ENCODE results near the gene GIMAP8.

GIMAP8 gene

DNA sequence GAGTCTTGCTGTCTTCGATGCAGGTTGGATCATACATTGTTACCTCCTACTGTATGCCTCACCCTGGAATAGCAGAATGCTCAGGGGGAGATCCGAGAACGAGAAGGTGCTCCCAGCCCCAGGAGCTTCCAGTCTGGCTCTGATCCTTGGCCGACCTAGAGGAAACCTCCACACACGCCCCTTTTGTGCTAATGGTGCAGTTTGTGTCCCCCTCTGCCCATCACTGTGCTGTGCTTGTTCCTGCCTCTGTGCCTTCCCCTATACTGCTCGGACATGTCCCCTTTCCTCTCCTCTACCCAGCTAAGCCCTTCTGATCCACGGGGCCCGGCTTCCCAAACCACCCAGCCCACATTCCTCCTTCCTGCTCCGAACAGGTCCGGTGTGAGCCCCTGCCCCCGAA, 38.8 kb upstream of the GIMAP8 start:
- no peak for DNase-seq (ENCODE audit: low read depth in 2 of 2)

DNA sequence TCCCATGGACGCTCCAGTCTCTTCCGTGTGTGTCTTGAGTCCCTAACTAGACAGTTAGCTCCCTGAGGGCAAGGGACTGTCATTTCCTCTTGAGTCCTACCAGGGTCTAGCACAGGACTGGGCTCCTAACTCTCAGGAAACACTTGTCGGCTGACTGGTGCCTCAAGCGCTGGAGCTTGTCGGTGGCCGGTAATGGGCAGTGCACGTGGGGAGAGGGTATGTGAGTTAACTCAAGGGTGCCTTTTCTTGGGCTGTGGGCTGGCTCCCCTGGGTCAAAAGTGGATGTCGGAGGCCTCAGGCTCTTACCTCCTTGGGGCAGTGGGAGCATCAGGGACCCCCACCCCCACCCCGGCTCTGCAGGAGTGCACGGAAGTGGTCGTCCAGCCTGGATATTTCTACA, 38.4 kb upstream of the GIMAP8 start:
- DNase-seq (ENCODE audit: low read depth in 2 of 2), result no peak

DNA sequence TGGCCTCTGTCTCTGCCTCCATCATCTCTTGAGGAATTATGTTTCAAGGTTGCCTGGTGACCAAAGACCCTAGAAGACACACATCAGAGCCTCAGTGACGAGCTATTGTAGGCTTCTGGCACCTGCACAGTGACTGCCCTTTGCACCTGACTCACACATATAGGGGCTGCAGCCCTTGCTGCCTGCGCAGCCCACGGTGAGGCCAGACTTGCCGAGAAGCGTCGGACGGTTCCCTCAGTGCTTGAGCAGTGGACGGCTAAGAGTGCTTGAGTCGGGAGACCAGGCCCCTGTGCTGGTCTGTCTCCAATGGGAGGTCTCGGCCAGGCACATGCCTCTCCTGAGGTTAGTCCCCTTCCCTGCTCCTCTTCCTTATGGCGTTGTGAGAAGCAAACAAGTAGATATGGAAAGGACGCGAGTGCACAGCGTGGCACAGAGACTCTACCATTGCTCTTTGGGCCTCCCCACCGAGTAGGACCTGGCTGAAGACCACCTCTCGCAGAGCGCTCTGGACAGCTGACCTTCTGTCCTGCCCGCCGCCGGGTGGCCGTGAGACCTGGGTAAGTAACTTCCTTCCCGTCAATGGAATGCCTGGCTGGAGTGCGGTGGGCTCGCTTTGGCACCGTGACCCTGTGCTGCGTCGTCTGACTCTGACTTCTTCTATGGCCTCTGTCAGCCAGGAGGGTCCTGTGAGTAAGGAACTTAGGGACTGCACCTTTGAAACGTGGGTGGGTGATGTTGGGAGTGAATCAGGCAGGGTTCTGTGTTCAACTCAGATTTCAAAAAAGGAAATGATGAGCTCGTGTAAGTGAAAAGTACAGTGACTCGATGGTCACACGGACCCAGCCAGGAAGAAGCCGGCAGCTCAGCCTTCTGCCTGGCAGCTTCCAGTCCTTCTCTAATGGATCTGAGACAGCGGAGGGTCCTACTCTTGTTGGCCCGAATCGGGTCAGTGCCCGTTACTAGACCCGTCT, 37.6 kb upstream of the GIMAP8 start:
- DNase-seq (ENCODE audit: low read depth in 2 of 2), result no peak

DNA sequence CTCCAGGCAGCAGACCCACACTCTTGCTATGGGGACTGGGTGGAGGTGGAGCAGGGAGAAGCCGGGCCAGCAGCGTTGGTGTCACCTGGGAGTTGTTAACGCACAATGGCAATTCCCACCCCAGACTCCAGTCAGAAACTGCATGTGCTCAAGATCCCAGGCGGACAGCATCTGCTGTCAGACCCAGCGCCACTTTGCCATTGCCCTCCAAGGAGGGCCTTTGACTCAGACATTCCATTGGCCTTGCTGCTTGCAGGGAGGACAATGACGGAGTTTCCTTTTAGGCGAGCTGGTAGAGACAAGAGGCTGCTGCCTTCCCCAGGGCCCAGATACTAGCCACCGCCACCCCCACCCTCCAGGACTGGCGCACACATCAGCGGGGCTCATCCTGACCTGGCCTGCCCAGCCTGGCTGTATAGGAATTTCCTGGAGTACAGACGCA, 36.8 kb upstream of the GIMAP8 start:
- no peak for DNase-seq (ENCODE audit: low read depth in 2 of 2)

DNA sequence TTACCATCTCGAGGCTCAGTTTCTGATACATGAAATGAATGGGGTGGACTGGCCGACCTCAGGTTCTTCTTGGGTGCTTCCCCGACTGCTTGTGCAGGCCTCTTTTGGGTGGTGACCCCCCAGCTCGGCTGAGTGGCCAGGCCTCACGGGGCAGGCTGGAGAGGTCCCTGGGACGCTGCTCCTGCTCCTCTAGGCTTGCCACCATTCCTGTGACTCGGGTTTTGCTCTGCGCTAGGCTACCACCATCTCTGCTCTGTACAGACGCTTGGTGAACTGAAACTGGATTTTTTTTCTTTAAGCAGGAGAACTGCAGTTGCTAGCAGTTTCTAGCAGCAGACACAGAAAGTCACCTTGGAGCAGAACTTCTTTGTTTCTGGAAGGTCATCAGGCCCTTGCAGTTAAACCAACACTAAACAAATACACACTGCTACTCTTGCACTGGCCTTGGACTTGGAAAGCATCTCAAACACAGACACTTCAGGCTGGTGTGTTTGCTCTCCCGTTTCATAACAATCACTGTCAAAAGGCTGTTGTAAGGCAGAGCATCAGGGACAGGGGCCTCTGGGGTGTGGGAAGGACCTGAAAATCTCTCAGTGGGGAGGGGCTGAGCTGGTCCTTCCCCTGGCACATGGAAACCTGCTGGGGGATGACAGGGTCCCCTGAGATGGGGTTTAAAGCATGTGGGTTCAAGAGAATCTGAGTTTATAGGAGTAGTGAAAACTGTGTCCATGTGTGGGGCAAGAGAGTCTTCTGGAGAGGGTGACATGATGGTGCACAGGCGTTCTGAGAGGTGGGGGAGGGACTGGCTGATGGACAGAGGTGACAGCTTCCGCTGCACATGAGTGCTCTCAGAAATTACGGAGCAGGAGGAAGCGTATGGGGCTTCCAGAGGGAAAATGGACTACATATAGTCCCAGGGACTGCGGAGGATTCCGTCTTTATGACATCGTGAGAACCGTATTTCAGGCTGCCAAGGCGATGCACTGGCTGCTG, 35.0 kb upstream of the GIMAP8 start:
- DNase-seq (ENCODE audit: low read depth in 2 of 2), result no peak

DNA sequence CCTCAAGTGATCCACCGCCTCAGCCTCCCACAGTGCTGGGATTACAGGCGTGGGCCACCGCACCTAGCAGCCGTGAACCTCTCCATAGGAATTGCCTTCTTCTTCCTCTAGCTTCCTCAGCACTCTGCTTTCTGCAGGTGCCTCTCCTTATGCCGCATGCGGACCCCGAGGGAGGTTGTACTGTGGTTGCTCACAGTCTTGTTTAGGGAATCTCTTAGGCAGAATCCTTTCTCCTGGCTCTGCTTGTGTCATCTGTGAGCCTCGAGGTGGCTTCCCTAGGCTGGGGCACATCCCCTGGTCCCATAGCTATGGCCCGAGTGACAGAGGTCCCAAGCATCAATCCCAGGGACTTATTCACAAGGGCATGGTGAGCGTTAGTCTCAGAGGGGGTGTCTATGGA, 33.2 kb upstream of the GIMAP8 start:
- no peak for DNase-seq (ENCODE audit: low read depth in 2 of 2)

DNA sequence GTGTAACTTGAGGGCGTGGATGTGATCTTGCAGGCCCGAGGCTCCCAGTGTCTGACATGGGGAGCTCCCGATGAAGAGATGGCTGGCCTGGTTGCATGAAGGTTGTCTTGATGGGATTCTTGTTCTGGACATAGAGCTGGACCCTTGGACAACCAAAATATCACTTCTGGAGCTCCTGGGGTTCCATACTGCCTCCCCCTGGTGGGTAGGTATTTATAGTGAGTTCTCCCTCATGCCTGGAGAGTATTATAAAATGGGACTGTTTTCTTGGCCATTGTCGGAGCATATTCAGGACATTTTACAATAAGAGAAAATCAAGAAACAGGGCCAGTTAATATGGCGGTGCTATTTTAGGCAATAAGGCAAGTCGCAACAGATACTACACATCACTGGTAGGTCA, 32.6 kb upstream of the GIMAP8 start:
- DNase-seq (ENCODE audit: low read depth in 2 of 2), result no peak

DNA sequence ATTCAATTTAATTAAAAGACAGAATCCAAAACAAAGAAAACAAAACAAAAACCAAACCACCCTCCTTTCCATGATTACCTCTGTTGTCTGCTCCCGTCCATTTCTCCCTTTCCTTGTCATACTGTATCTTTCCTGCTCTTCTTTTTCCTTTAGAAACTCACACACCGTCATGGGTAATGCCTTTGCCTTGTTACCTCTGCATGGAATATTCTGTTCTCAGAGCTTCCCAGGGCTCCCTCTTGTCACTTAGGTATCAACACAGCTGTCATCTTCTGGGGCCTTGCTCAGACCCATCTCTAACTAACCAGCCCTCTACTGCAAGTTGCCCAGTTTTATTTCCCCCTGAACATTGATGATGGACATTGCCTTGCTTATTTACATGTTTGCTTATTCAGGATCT, 30.2 kb upstream of the GIMAP8 start:
- no peak for DNase-seq (ENCODE audit: low read depth in 2 of 2)

DNA sequence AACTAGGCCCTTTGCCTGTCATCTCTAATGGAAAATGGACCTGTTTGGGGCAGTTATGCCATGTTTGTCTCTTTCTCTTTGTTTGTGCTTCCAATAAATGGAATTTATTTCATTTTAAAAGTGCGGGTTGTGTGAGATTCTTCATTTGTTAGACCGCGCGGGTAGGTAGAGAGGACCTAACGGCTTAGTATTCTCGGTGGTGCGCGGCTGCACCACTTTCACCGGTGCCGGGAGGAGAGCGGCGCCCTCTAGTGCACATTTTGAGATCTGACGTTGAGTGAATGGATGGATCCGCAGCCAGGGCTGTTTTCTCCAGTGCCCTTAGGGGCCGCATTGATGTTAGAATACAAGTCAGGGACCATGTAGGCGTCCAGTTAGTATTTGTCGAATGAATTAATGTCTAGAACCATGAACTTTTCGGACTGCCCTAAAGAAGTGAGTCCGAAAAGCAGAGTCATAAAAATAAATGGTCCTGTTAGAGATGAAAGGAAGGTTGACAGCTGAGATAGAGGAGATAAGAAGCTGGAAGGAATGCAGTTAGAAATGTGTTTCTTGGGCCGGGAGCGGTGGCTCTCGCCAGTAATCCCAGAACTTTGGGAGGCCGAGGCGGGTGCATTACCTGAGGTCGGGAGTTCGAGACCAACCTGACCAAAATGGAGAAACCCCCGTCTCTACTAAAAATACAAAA, 29.3 kb upstream of the GIMAP8 start:
- peak; percentile 68 to 81 for DNase-seq (ENCODE audit: low read depth in 2 of 2)

DNA sequence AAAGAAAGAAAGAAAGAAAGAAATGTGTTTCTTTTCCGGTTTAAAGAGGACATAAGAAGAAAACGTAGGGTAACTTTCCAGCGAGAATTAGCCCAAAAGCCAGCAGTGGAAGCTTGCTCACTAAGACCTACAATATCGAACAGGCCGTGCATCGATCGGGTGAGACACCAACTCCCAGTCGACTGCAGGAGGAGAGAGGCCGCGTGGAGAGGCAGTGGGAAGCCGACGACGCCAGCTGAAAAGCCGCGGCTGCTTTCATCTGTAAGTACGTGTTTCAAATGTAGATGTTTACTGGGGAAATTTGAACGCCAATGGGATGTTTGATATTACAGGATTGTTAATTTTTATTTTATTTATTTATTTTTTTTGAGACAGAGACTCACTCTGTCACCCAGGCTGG, 28.6 kb upstream of the GIMAP8 start:
- no peak for DNase-seq (ENCODE audit: low read depth in 2 of 2)

DNA sequence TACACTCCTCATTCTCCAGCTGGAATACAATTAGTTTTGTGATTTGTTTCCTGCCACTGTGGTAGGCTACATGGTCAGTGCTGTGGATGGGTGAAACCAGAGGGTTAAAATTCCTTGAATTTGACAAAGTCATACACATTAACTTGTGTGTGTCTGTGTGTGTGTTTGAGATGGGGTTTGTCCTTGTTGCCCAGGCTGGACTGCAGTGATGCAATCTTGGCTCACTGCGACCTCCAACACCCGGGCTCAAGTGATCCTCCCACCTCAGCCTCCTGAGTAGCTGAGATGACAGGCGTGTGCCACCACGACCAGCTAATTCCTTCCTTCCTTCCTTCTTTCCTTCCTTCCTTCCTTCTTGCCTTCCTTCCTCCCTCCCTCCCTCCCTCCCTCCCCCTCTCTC, 24.8 kb upstream of the GIMAP8 start:
- no peak for DNase-seq (ENCODE audit: low read depth in 2 of 2)

DNA sequence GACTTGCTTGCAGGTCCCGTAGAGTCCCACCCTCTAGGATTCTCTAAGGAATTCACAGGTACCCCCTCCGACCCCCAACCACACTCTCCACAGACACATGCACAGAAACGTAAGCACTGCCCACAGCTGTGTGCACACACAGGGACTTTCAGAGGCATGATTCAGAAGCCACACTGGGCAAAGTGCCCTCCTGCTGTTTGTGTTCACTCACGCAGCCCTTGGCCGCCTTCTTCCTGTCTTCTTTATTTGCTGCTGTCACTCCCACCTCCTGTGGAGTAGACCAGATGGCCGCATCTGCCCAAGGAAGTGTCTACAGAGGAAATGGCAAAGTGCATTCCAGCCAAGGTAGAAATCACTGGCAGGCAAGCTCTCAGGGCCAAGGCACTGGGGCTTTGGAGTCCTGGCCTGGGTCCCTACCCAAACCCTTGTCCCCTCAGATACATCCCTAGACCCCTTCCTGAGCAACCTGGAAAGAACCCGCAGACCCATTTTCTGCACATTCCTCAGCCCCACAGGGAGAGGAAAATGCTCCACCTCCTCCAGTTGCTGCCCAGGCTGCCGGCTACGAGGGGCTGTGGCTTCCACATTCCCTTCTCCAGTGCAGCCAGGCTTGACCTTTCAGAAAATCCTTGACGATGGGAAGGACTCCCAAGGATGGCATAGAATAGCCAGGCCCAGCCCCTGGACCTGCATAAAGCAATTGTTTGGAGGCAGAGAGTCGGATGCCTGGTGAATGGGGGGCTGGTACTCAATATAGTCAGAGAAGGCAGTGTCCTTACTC, 21.6 kb upstream of the GIMAP8 start:
- no peak for DNase-seq (ENCODE audit: low read depth in 2 of 2)

DNA sequence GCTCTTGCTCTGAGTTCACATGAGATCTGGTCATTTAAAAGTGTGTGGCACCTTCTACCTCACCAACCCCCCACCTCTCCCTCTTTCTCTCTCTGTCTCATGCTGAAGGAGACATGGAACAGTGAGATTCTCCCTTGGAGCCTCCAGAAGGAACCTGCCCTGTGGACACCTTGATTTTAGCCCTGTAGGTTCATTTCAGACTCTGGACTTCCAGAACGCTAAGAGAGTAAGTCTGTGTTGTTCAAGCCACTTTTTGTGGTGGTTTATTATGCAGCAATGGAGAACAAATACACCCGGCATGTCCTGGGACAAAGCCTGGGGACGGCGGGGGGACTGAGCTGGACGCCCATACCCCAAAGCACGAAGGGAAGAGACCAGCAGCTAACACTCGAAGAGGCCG, 20.7 kb upstream of the GIMAP8 start:
- DNase-seq (ENCODE audit: low read depth in 2 of 2), result no peak

DNA sequence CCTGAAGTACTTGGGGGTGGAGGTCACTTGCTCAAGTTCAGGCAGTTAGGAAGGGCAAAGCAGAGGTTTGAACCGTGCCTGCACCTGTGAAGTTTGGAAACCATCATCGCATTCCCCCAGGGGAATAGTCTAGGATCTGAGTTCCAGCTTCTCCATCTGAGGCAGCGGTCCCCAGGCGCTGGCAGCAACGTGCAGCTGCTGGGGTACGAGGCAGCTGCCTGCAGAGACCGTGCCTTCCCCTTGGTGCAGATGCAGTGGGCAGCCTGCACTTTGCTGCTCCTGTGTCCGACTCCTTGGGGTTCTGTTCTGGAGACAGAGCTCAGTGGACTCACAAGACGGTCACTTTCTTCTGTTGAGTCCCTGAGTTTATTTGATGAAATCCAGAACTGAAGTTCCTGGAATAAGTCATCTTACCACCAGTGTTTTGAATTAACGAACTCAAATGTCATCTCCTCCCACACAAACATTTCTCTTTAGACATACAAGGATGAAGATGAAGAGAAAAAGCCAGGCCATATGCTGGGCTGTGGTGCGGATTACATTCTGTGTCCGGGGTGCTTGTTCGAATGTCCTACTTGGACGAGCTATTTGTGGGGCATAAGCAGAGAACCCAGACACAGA, 19.9 kb upstream of the GIMAP8 start:
- DNase-seq (ENCODE audit: low read depth in 2 of 2), result no peak

DNA sequence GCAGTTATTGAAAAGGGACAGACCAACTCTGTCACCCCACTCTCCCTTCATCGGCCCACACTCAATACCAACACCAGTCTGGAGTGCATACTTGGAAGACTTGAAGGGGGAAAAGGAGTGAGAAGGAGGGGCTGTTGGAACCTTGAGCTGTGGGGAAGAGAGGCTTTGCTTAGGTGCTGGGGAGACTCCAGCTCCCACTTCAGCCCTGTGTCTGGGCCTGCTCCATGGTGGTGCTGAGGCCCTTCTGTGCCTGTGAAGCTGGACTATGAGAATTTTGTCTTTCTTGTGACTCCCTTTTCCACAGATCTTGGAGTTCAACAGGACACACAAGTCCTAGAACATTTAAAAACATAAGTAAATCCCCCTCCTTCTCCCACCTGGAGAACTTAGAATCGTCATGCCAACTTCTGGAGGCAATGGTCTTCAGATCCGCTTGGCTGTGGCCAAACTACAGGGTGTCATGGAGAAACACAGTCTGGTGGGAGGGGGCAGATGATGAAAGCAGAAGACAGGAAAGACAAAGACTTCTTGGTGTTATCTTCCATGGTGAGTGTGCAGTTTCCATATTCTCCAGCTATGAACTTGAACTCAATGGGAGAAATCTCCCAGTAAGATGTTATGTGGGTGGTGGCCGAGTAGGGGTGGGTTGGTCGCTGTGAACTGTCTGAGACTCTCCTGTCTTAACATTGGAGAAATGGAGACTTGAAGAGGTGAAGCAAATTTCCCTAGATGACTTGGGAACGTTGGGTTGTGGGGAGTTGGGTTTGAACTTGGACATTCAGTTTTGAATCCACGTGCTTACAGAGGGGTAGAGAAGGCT, 18.4 kb upstream of the GIMAP8 start:
- DNase-seq (ENCODE audit: low read depth in 2 of 2), result no peak

DNA sequence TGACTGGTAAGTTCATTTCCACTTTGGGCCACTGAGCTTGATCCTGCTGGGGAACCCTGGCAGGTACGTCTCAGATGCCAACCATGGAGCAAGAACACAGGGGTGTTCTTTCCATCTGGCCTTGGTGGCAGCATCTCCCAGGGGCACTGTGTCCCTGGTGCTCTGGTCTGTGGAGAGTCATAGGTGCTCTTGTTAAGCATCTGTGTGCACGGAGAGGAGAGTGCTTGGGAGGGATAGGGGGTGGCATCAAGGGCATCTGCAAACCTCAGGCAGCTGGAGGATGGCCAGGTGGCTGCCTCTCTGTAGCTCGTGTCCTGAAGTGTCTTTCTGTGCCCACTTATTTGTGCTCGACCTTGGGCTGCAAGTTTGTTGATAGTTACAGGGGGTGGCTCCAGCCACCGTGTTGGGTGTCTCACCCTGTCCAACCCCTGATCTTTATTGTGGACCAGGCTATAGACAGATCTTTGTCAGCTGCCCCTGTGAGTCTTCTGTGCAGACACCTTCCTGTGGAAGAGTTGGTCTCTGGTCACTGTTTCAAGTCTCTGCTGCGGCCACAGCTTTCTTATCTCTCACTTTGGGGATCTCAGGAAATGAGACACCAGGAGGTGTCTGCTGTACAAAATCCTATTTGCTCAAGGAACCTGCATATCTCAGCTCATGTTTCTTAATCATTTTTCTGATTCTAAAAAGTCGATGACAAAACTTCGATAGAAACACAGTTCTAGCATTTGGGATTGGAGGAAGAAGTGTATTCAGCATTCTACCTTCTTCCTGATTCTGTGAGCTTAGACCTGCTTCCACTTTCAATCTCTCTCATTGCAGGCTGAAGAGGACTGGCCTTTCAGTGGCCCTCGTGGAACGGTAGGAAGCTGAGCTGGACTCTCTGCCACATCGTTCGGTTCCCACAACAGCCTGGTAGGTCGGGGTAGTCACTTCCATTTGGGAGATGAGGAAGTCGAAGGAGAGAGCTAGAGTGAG, 17.2 kb upstream of the GIMAP8 start:
- no peak for DNase-seq (ENCODE audit: low read depth in 2 of 2)

DNA sequence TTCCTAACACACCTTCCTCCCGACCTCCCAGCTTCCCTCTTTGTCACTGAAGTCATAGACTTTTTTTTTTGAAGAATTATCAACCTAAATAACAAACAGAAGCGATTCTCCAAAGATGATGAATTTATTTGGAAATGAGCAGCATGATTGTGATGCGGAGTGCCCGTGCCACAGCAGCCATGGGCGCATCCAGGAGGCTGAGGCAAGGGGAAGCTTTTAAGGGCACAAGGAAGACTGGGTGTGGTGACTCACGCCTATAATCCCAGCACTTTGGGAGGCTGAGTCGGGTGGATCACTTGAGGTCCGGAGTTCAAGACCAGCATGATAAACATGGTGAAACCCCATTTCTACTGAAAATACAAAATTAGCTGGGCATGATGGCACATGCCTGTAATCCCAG, 16.2 kb upstream of the GIMAP8 start:
- no peak for DNase-seq (ENCODE audit: low read depth in 2 of 2)

DNA sequence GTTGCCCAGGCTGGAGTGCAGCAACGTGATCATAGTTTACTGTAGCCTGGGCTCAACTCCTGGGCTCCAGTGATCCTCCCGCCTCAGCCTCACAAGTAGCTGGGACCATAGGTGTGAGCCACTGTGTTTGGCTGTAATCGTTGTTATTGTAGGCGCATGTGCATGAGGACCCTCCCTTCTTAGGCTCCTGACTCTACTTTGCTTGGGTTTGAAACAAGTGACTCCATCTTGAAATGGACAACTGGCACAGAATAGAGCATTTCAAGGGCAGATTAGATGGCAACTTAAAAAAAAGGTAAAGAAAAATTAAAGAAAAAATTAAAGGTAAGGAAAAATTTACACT, 15.4 kb upstream of the GIMAP8 start:
- no peak for DNase-seq (ENCODE audit: low read depth in 2 of 2)
